C4-2B (cell line): ENCODE results near the gene GUCA1A.

Source experiments
- H3K27ac ChIP-seq: fragments of 450-650 bp; 2 replicates; pipeline ENCODE4 v1.5.1; 2017
- CTCF ChIP-seq: fragments of 450-650 bp; conservative IDR thresholded peaks from 2 replicates; pipeline ENCODE4 v1.5.1; 2017; ENCODE audit warnings: mild to moderate bottlenecking
- ZFX ChIP-seq: fragments of 450-650 bp; IDR thresholded peaks from 2 replicates; pipeline ENCODE4 v1.6.1; 2017

The GUCA1A gene

GRCh38 chr6:42226161-42226611 lies 53.0 kb downstream of the GUCA1A start:
- no peak overlapping the region for H3K27ac ChIP-seq
- TF ChIP-seq CTCF (no peak), ZFX (no peak)

GRCh38 chr6:42226645-42227143 lies 53.5 kb downstream of the GUCA1A start:
- H3K27ac ChIP-seq, result no peak overlapping the region
- TF ChIP-seq CTCF (no peak), ZFX (no peak)

- TF ChIP-seq ZFX (no peak), CTCF (no peak)
- H3K27ac ChIP-seq, result no peak overlapping the region
Observed at GRCh38 chr6:42227173-42227850, 54.1 kb downstream of the GUCA1A start.

GRCh38 chr6:42228305-42228704 lies 55.1 kb downstream of the GUCA1A start:
- no peak overlapping the region for H3K27ac ChIP-seq
- no peak for TF ChIP-seq CTCF
- no peak for TF ChIP-seq ZFX
